Measurements from ENCODE around the gene MRPL28.
A peak's percentile ranks its signal among the peaks of the same experiment; 100 is the strongest.
"Not testable (repeated sequence)": the region's sequence is repeated elsewhere in the genome, so short reads cannot be mapped to it uniquely, and the experiment has no call there.

The MRPL28 gene

DNA sequence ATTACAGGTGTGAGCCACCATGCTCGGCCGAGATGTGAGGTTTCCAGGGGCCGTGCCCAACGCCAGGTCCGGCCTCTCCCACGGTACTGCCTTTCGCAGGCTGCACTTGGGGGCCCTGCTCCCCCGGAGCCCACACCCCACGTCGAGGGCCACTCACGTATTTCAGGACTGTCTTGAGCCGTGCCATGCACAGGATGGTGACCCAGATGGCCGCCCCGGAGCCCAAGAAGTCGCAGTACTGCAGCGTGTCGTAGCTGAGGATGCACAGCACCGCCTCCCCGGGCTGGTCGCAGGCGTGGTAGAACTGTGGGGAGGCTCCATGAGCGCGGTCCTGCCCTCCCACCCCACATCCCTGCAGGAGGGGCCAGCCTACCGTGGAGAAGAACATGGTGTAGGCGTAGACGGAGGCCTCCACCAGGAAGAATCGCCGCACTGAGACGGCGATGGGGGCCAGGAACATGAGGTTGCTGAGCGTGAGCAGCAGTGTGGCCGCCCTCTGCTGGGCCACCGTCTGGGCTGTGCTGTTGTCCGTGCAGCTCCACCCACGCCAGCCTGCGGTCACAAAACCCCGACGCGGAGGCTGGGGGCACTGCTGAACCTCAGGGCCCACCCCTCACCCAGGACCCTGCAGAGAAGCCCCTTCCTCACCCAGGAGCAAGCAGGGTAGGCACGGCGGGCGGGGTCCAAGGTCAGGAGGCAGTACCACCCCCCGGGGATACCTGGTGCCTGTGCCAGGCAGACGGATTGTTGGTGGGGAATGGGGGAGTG, 3.7 kb upstream of the MRPL28 start:
- FAIRE-seq = no peak

GRCh38 chr16:373020-373598, 2.8 kb upstream of the MRPL28 start:
- no peak for FAIRE-seq

More for the DNA sequence above, 3.7 kb upstream of the MRPL28 start:
- no peak for DNase-seq (ENCODE audit: low spot score)

GRCh38 chr16:372302-372983, 2.1 kb upstream of the MRPL28 start:
- DNase-seq (ENCODE audit: low spot score) = no peak

More at GRCh38 chr16:373020-373598, 2.8 kb upstream of the MRPL28 start:
- DNase-seq (ENCODE audit: low spot score) = no peak

GRCh38 chr16:371515-372301, 1.4 kb upstream of the MRPL28 start:
- FAIRE-seq (no peak), DNase-seq (ENCODE audit: low spot score) (no peak)

More at GRCh38 chr16:372302-372983, 2.1 kb upstream of the MRPL28 start:
- FAIRE-seq = no peak

- FAIRE-seq (no peak), DNase-seq (ENCODE audit: low spot score) (no peak)
Measured at GRCh38 chr16:370979-371514, 709 bp upstream of the MRPL28 start.

DNA sequence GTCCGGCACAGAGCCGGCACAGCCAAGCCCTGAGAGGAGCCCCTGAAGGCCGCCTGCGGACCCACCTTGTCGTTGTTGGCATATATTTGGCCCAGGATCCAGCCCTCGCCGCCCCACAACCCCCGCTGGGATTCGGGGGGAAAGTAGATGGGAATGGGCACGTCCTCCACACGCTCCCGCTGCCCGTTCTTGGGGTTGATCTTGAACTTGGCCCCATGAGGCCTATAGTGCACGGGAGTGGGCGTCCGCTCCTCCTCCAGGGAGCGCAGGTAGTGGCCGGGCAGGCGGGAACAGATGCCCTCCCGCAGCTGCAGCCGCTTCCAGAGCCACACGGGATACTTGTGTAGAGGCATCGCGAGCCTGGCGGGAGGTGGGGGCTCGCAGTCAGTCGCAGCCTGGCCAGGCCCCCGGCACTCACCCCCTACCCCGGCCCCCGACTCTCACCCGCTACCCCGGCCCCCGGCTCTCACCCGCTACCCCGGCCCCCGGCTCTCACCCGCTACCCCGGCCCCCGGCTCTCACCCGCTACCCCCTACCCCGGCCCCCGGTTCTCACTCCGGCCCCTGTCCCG, 387 bp downstream of the MRPL28 start:
- FAIRE-seq = no peak
- no peak for DNase-seq (ENCODE audit: low spot score)

DNA sequence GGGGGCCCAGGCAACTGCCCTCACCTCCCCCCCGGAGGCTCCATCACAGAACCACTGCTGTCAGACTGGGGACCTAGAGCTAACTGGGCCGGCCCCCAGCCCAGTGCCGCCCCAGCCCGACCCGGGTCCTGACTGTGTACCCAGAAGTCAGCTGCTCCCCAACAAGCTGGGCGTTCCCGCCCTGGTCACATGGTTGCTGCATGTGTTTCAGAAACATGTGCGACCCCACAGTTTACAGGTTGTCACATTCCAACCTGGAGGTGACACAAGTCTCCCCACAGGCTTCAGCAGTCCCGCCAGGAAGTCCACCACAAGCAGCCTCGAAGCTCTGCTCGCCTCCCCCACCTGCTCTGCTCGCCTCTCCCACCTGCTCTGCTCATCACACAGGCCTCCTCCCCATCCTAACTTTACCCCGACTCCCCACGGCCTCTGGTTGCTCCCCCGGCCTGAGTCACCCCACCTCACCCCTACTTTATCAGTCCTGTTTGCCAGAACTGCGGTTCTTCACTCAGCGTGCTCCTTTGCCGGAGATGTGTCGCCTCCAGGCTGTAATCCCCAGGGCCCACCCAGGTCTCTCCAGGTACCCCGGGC, 968 bp downstream of the MRPL28 start:
- DNase-seq (ENCODE audit: low spot score) (no peak), FAIRE-seq (no peak)

DNA sequence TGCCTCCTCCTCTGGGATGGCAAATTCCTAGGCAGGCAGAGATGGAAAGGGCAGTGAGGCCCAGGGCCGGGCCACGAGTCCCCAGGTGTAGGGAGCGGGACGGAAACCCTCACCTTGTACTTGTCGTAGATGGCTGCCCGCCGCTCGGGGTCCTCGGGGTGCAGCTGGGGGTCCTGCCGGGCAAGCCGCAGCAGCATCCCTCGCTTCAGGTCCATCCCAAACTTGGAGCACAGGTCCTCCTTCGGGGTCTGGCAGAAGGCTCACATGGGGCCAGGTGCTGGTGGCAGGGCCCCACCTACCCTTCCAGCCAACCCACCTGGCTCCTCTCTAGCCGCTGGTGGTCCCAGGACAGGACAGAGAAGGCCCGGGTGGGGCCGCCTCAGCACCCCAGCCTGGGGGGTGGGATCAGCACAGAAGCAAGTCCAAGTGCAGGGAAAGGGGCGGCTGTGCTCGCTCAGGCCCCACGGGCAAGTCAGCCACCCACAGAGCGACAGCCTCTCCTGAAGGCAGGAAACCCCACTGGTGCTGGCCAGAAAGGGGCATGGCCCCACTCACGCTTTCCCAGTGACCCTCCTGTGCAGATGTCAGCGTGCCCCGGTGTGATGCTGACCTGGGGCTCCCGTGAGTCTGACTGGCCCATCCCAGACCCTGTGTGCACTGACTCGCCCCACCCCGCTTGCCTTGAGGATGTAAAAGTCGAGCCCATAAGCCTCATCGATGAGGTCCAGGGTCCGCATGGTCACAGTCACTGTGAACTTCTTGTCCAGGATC, 1.8 kb downstream of the MRPL28 start:
- DNase-seq (ENCODE audit: low spot score) (no peak), FAIRE-seq (no peak)

GRCh38 chr16:367333-367903, 2.9 kb downstream of the MRPL28 start:
- DNase-seq (ENCODE audit: low spot score) = no peak
- FAIRE-seq = no peak

DNA sequence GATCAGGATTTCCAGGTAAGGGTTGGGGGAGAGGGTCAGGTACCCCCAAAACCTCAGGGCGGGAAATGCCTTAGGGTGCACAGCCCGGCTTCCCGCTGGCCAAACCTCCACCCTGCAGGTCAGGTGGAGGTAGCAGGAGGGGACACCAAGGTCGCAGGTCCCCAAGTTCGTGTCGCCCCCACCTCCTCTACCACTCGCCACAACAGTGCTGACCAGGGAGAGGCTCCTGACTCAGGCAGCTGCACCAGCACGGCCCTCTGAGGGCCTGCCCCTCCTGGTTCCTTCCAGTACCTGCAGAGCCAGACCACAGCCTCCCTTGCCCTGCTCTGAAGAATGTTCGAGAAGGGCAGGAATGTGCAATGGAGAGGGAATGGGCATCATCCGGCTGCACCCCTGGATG, 3.9 kb downstream of the MRPL28 start:
- DNase-seq (ENCODE audit: low spot score) = no peak
- no peak for FAIRE-seq

GRCh38 chr16:364595-365491, 5.5 kb downstream of the MRPL28 start:
- DNase-seq (ENCODE audit: low spot score) (no peak), FAIRE-seq (no peak)

- DNase-seq (ENCODE audit: low spot score) = no peak
- no peak for FAIRE-seq
Measured at GRCh38 chr16:363766-364490, 6.4 kb downstream of the MRPL28 start.

DNA sequence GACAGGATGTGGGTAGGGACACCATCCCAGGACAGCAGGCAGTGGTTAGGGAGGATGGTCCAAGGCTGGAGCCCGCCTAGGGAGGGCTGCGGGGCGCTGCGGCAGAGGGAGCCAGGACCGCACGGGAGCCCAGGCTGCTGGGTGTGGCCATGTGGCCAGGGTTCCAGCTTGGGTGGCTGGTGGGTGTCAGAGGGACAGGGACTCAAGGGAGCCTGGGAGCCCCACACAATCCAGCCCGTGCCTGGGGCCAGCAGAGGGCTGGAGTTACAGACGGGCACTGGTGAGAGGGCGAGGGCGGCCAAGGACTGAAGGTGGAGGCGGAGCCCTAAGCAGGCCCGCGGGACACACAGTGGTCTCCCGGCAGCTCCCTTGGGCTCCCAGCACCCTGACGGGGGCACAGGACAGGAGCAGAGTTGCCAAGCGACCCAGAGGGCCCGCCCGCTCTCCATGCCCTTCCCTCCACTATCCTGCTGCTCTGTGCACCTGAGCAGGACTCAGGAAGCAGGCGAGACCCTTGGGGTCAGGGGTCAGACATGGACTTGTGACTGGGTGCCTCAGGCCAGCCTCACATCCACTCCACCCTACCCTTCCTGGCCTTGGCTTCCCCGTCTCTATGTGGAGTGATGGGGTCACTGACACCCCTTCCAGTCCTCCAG, 7.1 kb downstream of the MRPL28 start:
- DNase-seq (ENCODE audit: low spot score) (no peak), FAIRE-seq (no peak)

DNA sequence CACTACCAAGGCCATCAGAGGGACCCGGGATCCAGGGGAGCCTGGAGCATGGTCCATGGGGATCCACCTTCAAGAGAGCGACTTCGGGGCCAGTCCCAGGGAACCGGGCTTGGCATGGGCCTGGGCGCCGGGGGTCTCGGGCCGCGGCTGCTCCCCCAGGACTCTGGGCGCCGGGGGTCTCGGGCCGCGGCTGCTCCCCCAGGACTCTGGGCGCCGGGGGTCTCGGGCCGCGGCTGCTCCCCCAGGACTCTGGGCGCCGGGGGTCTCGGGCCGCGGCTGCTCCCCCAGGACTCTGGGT, 7.7 kb downstream of the MRPL28 start:
- not testable (repeated sequence) for FAIRE-seq; DNase-seq (ENCODE audit: low spot score)

GRCh38 chr16:361872-362701, 8.3 kb downstream of the MRPL28 start:
- DNase-seq (ENCODE audit: low spot score) (peak; percentile 74), FAIRE-seq (no peak)

- FAIRE-seq (no peak), DNase-seq (ENCODE audit: low spot score) (no peak)
Measured at GRCh38 chr16:361341-361871, 8.9 kb downstream of the MRPL28 start.
